Pancreas (tissue), 10 donors: ENCODE data around the gene C9orf153. TPM values are rescaled to one million over a fixed set of nuclear protein-coding genes. Genes with fewer than 3 reads are reported as not detected.

Experiments
- ATAC-seq, 4 donors: fragments of 200-7000 bp; cut with Tn5 transposase; one replicate each; pipeline versions ENCODE4 v1.8.0 to v1.9.1; 2020; ENCODE audit warnings: mild to moderate bottlenecking in 4 of 4, moderate library complexity in 4 of 4
- DNase-seq, 6 donors: peaks; one replicate each; pipeline ENCODE4 v3.0.0-alpha.2; 2020
- FAIRE-seq: peaks from 2 replicates; lab custom pipeline; 2012; peaks lifted over from hg19 to GRCh38; lab: Jason Lieb, UNC
- H3K27ac ChIP-seq, 4 donors: fragments of 200-600 bp; sonication (generic); 1 replicate in 3 of 4; 2 replicates in 1 of 4; pipeline versions ENCODE4 v1.5.0 to v1.8.0; 2020
- H3K27me3 ChIP-seq, 4 donors: fragments of 200-600 bp; one replicate each; pipeline ENCODE4 v1.8.0; 2021
- H3K36me3 ChIP-seq, 3 donors: fragments of 200-600 bp; sonication (generic) in 1 of 3; one replicate each; pipeline versions ENCODE4 v1.5.0 to v1.8.0; 2020 to 2021
- H3K4me1 ChIP-seq, 3 donors: fragments of 200-600 bp; one replicate each; pipeline ENCODE4 v1.8.0; 2021
- H3K4me3 ChIP-seq, 4 donors: fragments of 200-600 bp; sonication (generic) in 2 of 4; one replicate each; pipeline versions ENCODE4 v1.5.0 to v1.8.0; 2020 to 2021
- H3K9me3 ChIP-seq, 4 donors: fragments of 200-600 bp; one replicate each; pipeline ENCODE4 v1.8.0; 2021
- CTCF ChIP-seq, 4 donors: fragments of 200-600 bp; sonication (generic) in 3 of 4; IDR thresholded peaks; one replicate each; pipeline versions ENCODE4 v1.5.0 to v1.8.0; 2021; ENCODE audit warnings: antibody characterized with exemption in 4 of 4
- WGBS, 2 donors: extraction: QIAGEN DNeasy Blood & Tissue Kit; methylation state at CpG; one replicate each; pipeline ENCODE4 v1.1.7; 2013; 5-methylcytosine and 5-hydroxymethylcytosine counted together
- intact Hi-C, 3 donors: fragments of 100-400 bp; cut with DNase I; formaldehyde crosslinking; loops; one replicate each; pipeline versions ENCODE4 v1.11.1 to v1.14.2; 2022
- polyA plus RNA-seq, 2 donors: library from polyadenylated mRNA; stranded (reverse); fragments of 200-250 nt; gene quantifications; one replicate each; pipeline ENCODE4 v1.2.3, GENCODE V29; 2013
- total RNA-seq, 6 donors: library from RNA; stranded (reverse); fragmentation: NEBNext Ultra II Directional in 4 of 6; extraction: Animal tissue kit (Norgen Biotek cat#: 25700) in 4 of 6; gene quantifications; one replicate each; pipeline versions ENCODE4 v1.2.1 to v1.2.4, GENCODE V29; 2021 to 2023
- donor health status: healthy with polysubstance abuse.
- donor health status: DM: no; HTN: no; CAD: no; lungs with moderate emphysema.
- donor health status: DM: no; HTN: no; CAD: no.
- donor health status: control.
- donor health status: control.
- donor health status: Bipolar disorder and iron deficiency.
- donor health status: DM: yes; HTN: yes; CAD: no.
- donor health status: DM: no; HTN: no; CAD: no.
- donor health status: DM: no; HTN: no; CAD: no.
- donor health status: DM: yes; HTN: yes; CAD: no.

C9orf153 gene
- total and polyA plus RNA-seq, 8 donors, result 0.12 to 0.42 (median 0.13) TPM; not detected in 4

- Histone ChIP-seq H3K4me3 (no peak overlapping the region), H3K27me3 (no peaks in the 10 kb centered on the region), H3K4me1 (no peaks in the 10 kb centered on the region), H3K9me3 (no peaks in the 10 kb centered on the region), H3K36me3 (no peaks in the 10 kb centered on the region), H3K27ac (no peak overlapping the region)
- no peak for DNase-seq
- TF ChIP-seq CTCF (IDR thresholded peaks at IDR 0.05), result no peak
- no peak for ATAC-seq
- intact Hi-C loops, result no loop called here
- 70 to 77% methylated on average over 4 of the region's 4 CpGs for WGBS, 2 donors
- no peak for FAIRE-seq
Observed at GRCh38 chr9:86222667-86223066, 36.8 kb downstream of the C9orf153 start.

GRCh38 chr9:86219606-86220005 lies 39.9 kb downstream of the C9orf153 start:
- DNase-seq (no peak), ATAC-seq (no peak), FAIRE-seq (no peak)
- no peaks in the 10 kb centered on the region for H3K36me3 ChIP-seq
- 75 to 90% methylated on average over 3 of the region's 3 CpGs for WGBS, 2 donors
- no peak for TF ChIP-seq CTCF (IDR thresholded peaks at IDR 0.05)
- H3K4me3 ChIP-seq, result no peak overlapping the region
- no peaks in the 10 kb centered on the region for H3K27me3 ChIP-seq
- no peaks in the 10 kb centered on the region for H3K4me1 ChIP-seq
- H3K27ac ChIP-seq, result no peak overlapping the region
- H3K9me3 ChIP-seq, result no peaks in the 10 kb centered on the region
- intact Hi-C loops, result no loop called here

GRCh38 chr9:86217076-86217755 lies 42.2 kb downstream of the C9orf153 start:
- no peak for TF ChIP-seq CTCF (IDR thresholded peaks at IDR 0.05)
- ATAC-seq, result no peak
- Histone ChIP-seq H3K4me3 (no peak overlapping the region), H3K9me3 (no peaks in the 10 kb centered on the region), H3K4me1 (no peaks in the 10 kb centered on the region), H3K27me3 (no peaks in the 10 kb centered on the region), H3K27ac (no peak overlapping the region), H3K36me3 (no peaks in the 10 kb centered on the region)
- DNase-seq, result no peak
- intact Hi-C loops, result no loop called here
- no peak for FAIRE-seq
- 68 to 74% methylated on average over 7 of the region's 7 CpGs for WGBS, 2 donors

GRCh38 chr9:86207193-86207592 lies 52.3 kb downstream of the C9orf153 start:
- Histone ChIP-seq H3K4me3 (no peak overlapping the region), H3K27me3 (no peaks in the 10 kb centered on the region), H3K27ac (no peak overlapping the region), H3K4me1 (no peaks in the 10 kb centered on the region), H3K36me3 (no peaks in the 10 kb centered on the region), H3K9me3 (no peaks in the 10 kb centered on the region)
- no peak for TF ChIP-seq CTCF (IDR thresholded peaks at IDR 0.05)
- ATAC-seq (no peak), DNase-seq (no peak), FAIRE-seq (no peak)
- WGBS, 2 donors, result 73 to 84% methylated on average over 5 of the region's 5 CpGs
- intact Hi-C loops, result no loop called here

GRCh38 chr9:86202338-86202882 lies 57.0 kb downstream of the C9orf153 start:
- peak; percentile 32 for FAIRE-seq
- DNase-seq, result peak in 1 of 6 donors; percentile 25
- Histone ChIP-seq H3K4me3 (no peak overlapping the region), H3K27me3 (no peaks in the 10 kb centered on the region), H3K36me3 (no peaks in the 10 kb centered on the region), H3K27ac (no peak overlapping the region), H3K4me1 (no peaks in the 10 kb centered on the region), H3K9me3 (no peaks in the 10 kb centered on the region)
- peak; percentile 55 to 79 (median 66) for TF ChIP-seq CTCF (IDR thresholded peaks at IDR 0.05)
- intact Hi-C loops, result no loop called here
- 23 to 25% methylated on average over 5 of the region's 5 CpGs for WGBS, 2 donors
- peak; percentile 67 to 93 (median 88) for ATAC-seq
